ENCODE data around the gene MCRIP1. TPM values are rescaled to one million over a fixed set of nuclear protein-coding genes. Genes with fewer than 3 reads are reported as not detected.

The MCRIP1 gene
- total and polyA plus RNA-seq, 10 of the 15 experiments (the other 5 are each of a cell fraction or from before 2014, with no cell fraction given): 0.31 to 54.4 (median 30.8) TPM

- in situ Hi-C loops (cut with MboI): no loop called here
- Histone ChIP-seq H3K9ac (ENCODE audit: control insufficient read depth, insufficient read depth, low read length) (no peak overlapping the region), H3K4me1 (ENCODE audit: control insufficient read depth, insufficient read depth, low read length) (no peaks in the 10 kb centered on the region), H3K9me3 (replicated peaks; ENCODE audit: control insufficient read depth, insufficient read depth, low read length) (no peaks in the 10 kb centered on the region), H3K4me3 (no peak overlapping the region), H3K4me2 (ENCODE audit: control insufficient read depth, insufficient read depth) (no peak overlapping the region), H3K27me3 (replicated peaks in 1 of 2; ENCODE audit: control insufficient read depth in 2 of 2, insufficient read depth in 2 of 2, low read length in 1 of 2) (no peaks in the 10 kb centered on the region), H3K79me2 (ENCODE audit: control insufficient read depth, insufficient read depth, low read length) (no peaks in the 10 kb centered on the region; the same call in 1 of the 2 replicates), H3K36me3 (ENCODE audit: control insufficient read depth in 2 of 2, insufficient read depth in 2 of 2, low read length in 1 of 2) (peaks cover 43 to 46% of the 10 kb centered on the region in 2 experiments), H2AFZ (ENCODE audit: control insufficient read depth, low read depth, low read length) (no peak overlapping the region), H4K20me1 (ENCODE audit: control insufficient read depth, insufficient read depth) (no peaks in the 10 kb centered on the region), H3K27ac (ENCODE audit: control insufficient read depth, insufficient read depth) (no peak overlapping the region)
- intact Hi-C loops (cut with micrococcal nuclease; ENCODE audit: unreplicated experiment): no loop called here
- POLR2A ChIA-PET: no interaction called here
- SMC1A ChIA-PET (ENCODE audit: uncharacterized antibody, unreplicated experiment): no interaction called here
- TF ChIP-seq POLR2AphosphoS5 (IDR thresholded peaks at IDR 0.05; ENCODE audit: low read length) (peak; percentile 36; the same call in 1 of the 2 replicates), ZSCAN29 (IDR thresholded peaks at IDR 0.05) (no peak), SREBF1 (IDR thresholded peaks at IDR 0.05; ENCODE audit: low read length) (no peak), POLR2A (IDR thresholded peaks at IDR 0.05; ENCODE audit: low read depth, low read length) (peak; percentile 30; the same call in 1 of the 2 replicates), RB1 (IDR thresholded peaks at IDR 0.05; ENCODE audit: borderline replicate concordance) (no peak), REST (IDR thresholded peaks at IDR 0.05; ENCODE audit: low read depth, low read length) (no peak)
- CTCF ChIA-PET: interaction anchor here (1.8 kb wide), 1 partner anchor 169 kb away, joined by 3 read pairs; no protein-coding TSS in a partner anchor
- DNase-seq (ENCODE audit: low read depth, low spot score): no peak
- FAIRE-seq: no peak
- 97% methylated on average over 12 of the region's 12 CpGs for WGBS (ENCODE audit: insufficient coverage, insufficient replicate concordance, low lambda C conversion rate, missing lambda C conversion rate)
- RAD21 ChIA-PET (ENCODE audit: unreplicated experiment): no interaction called here
- ATAC-seq: no peak
- BruUV-seq (replicated peaks): no TSS peak
These were observed 16.4 kb upstream of the MCRIP1 start for GRCh38 chr17:81849457-81849856.
